BE2C (cell line): Measurements from ENCODE around the gene POFUT2.
A peak's percentile ranks its signal among the peaks of the same experiment; 100 is the strongest.

Source experiments
- DNase-seq: peaks from one replicate; pipeline ENCODE4 v3.0.0-alpha.2; 2020
- H3K27me3 ChIP-seq: fragments of 250-450 bp; sonication (Bioruptor Pico); 2 replicates; pipeline ENCODE4 v1.5.1; 2020; ENCODE audit warnings: mild to moderate bottlenecking
- H3K36me3 ChIP-seq: fragments of 250-450 bp; sonication (Bioruptor Pico); 2 replicates; pipeline ENCODE4 v1.5.1; 2020; ENCODE audit warnings: mild to moderate bottlenecking
- H3K4me1 ChIP-seq: fragments of 250-450 bp; sonication (Bioruptor Pico); 2 replicates; pipeline ENCODE4 v1.5.1; 2020
- H3K4me3 ChIP-seq: 2 replicates; pipeline ENCODE4 v1.5.1; 2011; ENCODE audit warnings: low read depth, low read length
- H3K9me3 ChIP-seq: fragments of 250-450 bp; sonication (Bioruptor Pico); 2 replicates; pipeline ENCODE4 v1.5.1; 2020
- CTCF ChIP-seq: IDR thresholded peaks from 2 replicates; pipeline ENCODE4 v1.5.1; 2012; ENCODE audit warnings: mild to moderate bottlenecking, low read depth, low read length

Gene POFUT2

GRCh38 chr21:45300786-45301520, 13.3 kb upstream of the POFUT2 start:
- peaks cover 4% of the 10 kb centered on the region; the same call in 1 of the 2 replicates for H3K4me1 ChIP-seq
- H3K4me3 ChIP-seq = no peak overlapping the region
- H3K9me3 ChIP-seq = no peaks in the 10 kb centered on the region
- H3K36me3 ChIP-seq = no peaks in the 10 kb centered on the region
- peak; percentile 9 for DNase-seq
- H3K27me3 ChIP-seq = no peaks in the 10 kb centered on the region
- TF ChIP-seq CTCF = no peak

- no peaks in the 10 kb centered on the region for H3K9me3 ChIP-seq
- H3K4me1 ChIP-seq = peaks cover 4% of the 10 kb centered on the region; the same call in 1 of the 2 replicates
- TF ChIP-seq CTCF = no peak
- H3K4me3 ChIP-seq = no peak overlapping the region
- H3K36me3 ChIP-seq = no peaks in the 10 kb centered on the region
- DNase-seq = no peak
- no peaks in the 10 kb centered on the region for H3K27me3 ChIP-seq
These were observed 12.4 kb upstream of the POFUT2 start for GRCh38 chr21:45299864-45300785.

GRCh38 chr21:45299026-45299863, 11.6 kb upstream of the POFUT2 start:
- peaks cover 4% of the 10 kb centered on the region; the same call in 1 of the 2 replicates for H3K4me1 ChIP-seq
- no peak overlapping the region for H3K4me3 ChIP-seq
- no peak for TF ChIP-seq CTCF
- peak; percentile 59 for DNase-seq
- H3K36me3 ChIP-seq = no peaks in the 10 kb centered on the region
- H3K9me3 ChIP-seq = no peaks in the 10 kb centered on the region
- no peaks in the 10 kb centered on the region for H3K27me3 ChIP-seq

GRCh38 chr21:45297869-45298268, 10.2 kb upstream of the POFUT2 start:
- DNase-seq = no peak
- peaks cover 4% of the 10 kb centered on the region; the same call in 1 of the 2 replicates for H3K4me1 ChIP-seq
- no peaks in the 10 kb centered on the region for H3K27me3 ChIP-seq
- no peak for TF ChIP-seq CTCF
- no peak overlapping the region for H3K4me3 ChIP-seq
- H3K36me3 ChIP-seq = no peaks in the 10 kb centered on the region
- no peaks in the 10 kb centered on the region for H3K9me3 ChIP-seq

- H3K27me3 ChIP-seq = no peaks in the 10 kb centered on the region
- no peak for TF ChIP-seq CTCF
- DNase-seq = no peak
These were observed 9.6 kb upstream of the POFUT2 start for GRCh38 chr21:45297329-45297728.

More at GRCh38 chr21:45297329-45297728, 9.6 kb upstream of the POFUT2 start:
- Histone ChIP-seq H3K4me3 (no peak overlapping the region), H3K36me3 (no peaks in the 10 kb centered on the region), H3K4me1 (peaks cover 4% of the 10 kb centered on the region; the same call in 1 of the 2 replicates), H3K9me3 (no peaks in the 10 kb centered on the region)
